HG03342 (cell line): ENCODE data around the gene NPDC1.

Experiments used
- ATAC-seq: cut with Tn5 transposase; IDR thresholded peaks from one replicate; pipeline ENCODE4 v1.9.1; 2021; ENCODE audit warnings: mild to moderate bottlenecking, moderate library complexity; ENCODE audit not compliant: unreplicated experiment

The NPDC1 gene

DNA sequence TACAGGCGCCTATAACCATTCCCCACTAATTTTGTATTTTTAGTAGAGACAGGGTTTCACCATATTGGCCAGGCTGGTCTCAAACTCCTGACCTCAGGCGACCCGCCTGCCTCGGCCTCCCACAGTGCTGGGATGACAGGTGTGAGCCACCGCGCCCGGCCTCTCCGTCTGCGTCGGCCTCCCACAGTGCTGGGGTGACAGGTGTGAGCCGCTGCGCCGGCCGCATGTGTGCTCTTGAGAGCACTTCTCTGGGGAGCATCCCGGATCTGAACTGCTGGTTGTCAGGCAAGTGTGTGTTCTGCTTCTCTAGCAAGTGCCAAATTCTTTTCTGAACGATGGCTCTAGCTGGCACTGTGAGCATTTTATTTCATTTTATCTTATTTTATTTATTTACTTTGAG lies 11.6 kb upstream of the NPDC1 start:
- no peak for ATAC-seq

GRCh38 chr9:137056739-137057415 lies 10.9 kb upstream of the NPDC1 start:
- no peak for ATAC-seq

DNA sequence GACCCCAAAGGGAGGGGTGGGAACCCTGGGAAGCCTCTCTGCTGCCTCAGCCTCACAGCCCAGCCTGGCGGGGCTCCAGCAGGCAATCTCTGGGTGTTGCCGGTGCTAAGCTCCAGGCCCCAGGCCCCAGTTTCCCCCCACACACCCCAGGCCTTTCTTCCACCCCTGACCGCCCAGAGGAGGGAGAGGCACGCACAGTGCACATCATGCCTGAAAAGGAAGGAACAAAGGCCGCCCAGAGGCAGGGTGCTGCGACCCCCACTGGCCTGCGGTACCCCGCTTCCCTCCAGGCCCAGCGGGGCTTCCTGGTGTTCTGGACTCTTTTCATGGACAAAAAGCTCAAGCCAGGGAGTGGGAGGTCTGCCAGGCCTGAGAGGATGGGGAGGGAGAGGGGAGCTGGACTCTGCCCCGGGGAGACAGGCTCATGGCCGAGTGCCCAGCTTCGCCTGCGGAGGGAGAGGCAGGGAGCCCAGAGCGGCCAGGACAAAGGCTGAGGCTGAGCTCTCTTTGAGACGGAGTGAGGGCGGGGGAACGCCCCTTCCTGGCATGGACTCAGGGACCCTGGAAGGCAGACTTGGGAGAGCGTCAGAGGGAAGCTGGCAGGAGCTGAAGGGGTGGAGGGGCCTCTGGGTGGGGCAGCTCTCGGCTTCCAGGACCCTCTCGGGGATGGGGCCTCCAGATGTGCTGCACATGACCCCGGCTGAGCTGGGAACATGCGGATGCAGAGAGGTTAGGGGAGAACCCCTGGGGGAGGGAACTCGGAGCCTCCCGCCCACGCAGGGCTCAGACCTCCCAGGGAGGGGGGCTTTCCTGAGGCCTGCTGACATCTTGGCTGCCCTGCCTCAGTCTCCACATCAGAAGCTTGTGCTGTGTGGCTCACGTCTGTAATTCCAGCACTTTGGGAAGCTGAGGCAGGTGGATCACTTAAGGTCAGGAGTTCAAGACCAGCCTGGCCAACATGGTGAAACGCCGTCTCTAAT lies 9.7 kb upstream of the NPDC1 start:
- ATAC-seq = no peak

DNA sequence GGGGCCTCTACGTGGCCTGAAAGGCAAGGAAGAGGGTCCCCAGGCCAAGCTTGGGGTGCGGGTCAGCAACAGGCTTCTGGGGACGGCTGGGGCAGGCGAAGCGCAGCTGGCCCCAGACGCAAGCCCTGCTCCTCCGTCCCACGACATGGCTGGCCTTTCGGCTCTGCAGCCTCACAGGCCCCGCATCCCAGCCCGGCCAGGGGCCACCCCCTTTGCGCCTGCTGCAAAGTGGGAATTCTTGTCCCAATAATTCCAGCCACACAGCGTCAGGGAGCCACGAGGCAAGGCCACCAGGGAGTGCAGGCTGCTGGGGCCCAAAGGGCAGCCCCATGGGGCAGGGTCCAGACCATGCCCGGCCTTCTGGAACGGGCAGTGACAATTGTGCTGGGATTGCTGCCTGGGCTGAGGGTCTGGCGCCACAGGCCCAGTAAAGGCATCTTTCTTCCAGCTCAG lies 9.0 kb upstream of the NPDC1 start:
- ATAC-seq = no peak

GRCh38 chr9:137053944-137054931 lies 8.3 kb upstream of the NPDC1 start, which contains the start of gene ENTPD2:
TSS of gene ENTPD2 (minus strand) at chr9:137054061. CDS start at chr9:137053997, 64 bp downstream.
- ATAC-seq = no peak

- ATAC-seq = no peak
Observed at GRCh38 chr9:137052998-137053943, 7.3 kb upstream of the NPDC1 start.

DNA sequence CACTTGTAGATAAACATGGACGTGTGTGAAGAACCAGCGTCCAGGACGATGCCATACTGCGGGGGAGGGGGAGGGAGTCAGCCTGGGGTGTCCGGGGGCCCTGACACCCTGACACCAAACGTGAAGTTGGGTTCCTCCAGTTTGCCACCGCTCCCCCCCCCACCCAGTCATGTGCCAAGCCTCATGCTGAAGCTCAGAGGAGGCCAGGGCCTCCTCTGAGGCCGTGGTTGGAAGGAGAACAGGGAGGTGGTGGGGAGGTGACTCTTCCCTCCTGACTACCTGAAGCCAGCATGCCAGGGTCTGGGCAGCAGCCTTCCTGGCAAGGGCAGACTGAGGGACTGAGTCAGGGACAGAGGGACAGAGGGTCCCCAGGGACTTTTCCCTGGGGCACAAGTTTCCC lies 6.3 kb upstream of the NPDC1 start:
- no peak for ATAC-seq

GRCh38 chr9:137051145-137051724 lies 5.3 kb upstream of the NPDC1 start:
- ATAC-seq = no peak

DNA sequence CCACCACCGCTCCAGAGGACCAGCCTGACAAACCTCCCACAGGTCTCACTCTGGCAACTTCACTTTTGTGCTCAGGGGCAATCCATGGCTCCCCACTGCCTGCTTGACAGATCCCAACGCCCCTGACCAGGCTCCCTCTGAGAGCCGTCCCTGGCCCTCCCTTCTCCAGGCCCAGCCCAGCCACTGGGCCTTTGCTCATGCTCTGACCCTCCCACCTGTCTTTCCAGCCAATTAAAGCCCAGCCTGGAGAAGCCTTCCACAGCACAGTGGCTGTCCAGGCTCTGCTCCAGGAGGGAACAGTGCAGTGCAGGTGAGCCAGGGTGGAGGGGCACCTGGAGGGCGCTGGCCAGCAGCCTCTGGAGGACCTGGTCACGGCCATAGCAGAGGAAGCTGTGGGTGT lies 4.6 kb upstream of the NPDC1 start:
- ATAC-seq = no peak

DNA sequence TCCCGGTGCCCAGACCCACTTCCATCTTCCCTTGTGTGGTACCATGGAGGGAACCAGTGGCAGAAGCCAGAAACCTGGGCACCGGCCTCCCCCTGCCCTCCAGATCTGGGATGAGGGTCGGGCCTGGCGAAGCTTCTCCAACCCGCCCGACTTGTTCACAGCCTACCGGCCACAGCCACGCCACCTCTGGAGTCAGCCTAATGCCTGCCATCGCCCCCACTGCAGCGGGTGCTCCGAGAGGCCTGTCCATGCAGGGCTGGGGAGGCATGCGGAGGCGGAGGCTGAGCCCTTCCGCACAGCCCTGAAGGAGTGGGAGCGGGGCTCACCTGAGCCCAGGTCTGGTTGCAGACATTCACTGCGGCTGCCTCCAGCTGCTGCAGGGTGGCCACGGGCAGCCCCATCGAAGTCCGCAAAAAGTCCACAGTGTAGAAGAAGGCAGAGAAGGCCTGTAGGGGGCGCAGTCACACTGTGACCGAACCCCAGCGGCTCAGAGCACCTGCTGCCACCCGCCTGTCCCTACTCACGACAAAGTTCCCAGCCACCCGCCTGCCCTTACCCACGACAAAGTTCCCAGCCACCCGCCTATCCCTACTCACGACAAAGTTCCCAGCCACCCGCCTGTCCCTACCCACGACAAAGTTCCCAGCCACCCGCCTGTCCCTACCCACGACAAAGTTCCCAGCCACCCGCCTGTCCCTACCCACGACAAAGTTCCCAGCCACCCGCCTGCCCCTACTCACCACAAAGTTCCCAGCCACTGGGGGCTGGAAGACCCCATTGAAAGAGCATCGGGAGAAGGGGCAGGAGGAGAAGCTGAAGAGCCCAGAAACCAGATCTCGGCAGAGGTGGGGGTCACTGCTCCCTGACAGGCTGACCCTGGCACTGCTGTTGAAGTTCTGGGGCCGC lies 3.8 kb upstream of the NPDC1 start:
- ATAC-seq = no peak

- no peak for ATAC-seq
Observed at GRCh38 chr9:137048655-137049543, 2.9 kb upstream of the NPDC1 start.

DNA sequence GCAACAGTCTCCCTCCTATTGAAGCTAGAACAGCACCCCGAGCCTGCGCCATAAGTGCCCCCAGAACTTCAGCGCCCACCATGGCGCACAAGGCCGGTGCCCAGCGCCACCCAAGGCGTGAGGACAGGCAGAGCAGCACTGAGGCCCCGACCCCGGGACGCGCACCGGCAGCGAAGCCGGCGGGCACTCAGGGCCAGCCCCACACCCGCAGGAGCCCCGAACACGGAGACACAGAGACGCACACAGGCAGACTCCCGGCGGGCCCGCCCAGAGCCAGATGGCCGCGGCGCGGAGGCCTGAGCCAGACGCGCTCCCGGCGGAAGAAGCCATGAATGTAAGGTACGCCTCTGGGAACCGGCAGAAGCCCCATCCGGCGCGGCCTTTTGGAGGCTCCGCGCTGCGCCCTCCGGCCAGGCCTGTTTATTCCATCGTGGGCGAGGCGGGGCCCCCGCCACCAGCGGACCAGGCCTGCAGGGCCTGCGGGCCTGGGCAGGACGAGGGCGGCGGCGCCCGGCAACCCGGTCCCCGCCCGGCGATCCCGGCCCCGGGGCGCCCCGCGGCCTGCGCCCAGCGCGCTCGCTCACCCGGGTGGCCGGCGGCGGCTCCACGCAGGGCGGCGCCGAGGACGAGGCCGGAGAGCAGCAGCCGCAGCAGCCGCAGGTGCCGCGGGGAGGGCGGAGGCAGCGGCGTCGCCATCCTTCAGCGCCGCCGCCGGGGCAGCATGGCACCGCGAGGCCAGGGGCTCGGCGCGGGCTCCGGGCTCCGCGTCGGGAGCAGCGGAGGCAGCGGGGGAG lies 486 bp downstream of the NPDC1 start:
- no peak for ATAC-seq

DNA sequence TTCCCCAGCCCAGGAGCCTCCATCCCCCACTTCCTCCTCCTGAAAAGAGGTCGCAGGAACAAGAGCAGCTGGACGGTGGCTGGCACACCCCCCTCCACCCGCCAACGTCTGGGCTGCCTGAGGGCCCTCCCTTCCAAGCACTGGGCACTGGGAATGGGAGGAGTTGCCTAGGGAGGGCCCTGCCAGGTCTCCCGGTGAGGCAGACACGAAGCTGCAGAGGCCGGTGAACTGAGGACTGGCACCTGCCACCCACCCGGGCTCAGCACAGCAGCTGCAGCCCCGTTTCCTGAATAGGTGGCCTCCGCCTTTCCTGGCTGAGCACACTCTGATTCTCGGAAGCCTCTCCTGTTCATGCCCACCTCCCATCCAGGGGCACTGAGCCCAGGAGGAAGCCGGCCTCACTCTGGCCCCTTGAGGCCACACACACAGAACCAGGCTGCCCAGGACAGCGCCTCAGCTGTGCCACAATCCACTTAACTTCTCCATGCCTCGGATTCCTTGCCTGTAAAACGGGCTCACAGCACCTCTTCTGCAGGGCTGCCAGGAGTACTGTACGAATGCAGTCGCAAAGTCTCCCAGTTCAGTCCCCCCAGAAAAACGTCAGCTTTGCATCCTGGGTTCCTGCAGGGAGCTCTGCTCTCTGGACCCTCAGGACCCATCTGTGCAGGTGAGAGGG lies 1.3 kb downstream of the NPDC1 start:
- ATAC-seq = no peak

GRCh38 chr9:137044037-137044436 lies 1.9 kb downstream of the NPDC1 start:
- ATAC-seq = no peak

- ATAC-seq = no peak
Observed at GRCh38 chr9:137042751-137043727, 2.9 kb downstream of the NPDC1 start.
